Adipocyte (in vitro differentiated cells): ENCODE data around the gene STAT2.
"Not testable (repeated sequence)": the region's sequence is repeated elsewhere in the genome, so short reads cannot be mapped to it uniquely, and the experiment has no call there.

ENCODE experiments used
- DNase-seq: peaks from one replicate; pipeline ENCODE4 v3.0.0-alpha.2; 2015; ENCODE audit warnings: low read depth
- H3K27me3 ChIP-seq: replicated peaks from 2 replicates; pipeline ENCODE4 v1.7.0; 2013; ENCODE audit warnings: mild to moderate bottlenecking, low read length, moderate library complexity; ENCODE audit not compliant: control insufficient read depth, insufficient read depth
- H3K36me3 ChIP-seq: 2 replicates; pipeline ENCODE4 v1.7.0; 2013; ENCODE audit warnings: low read length, mild to moderate bottlenecking, moderate library complexity; ENCODE audit not compliant: control insufficient read depth, insufficient read depth, severe bottlenecking
- H3K4me1 ChIP-seq: 2 replicates; pipeline ENCODE4 v1.7.0; 2013; ENCODE audit warnings: mild to moderate bottlenecking, low read length, moderate library complexity; ENCODE audit not compliant: control insufficient read depth, insufficient read depth
- H3K4me3 ChIP-seq: 2 replicates; pipeline ENCODE4 v1.7.0; 2013; ENCODE audit warnings: mild to moderate bottlenecking, low read length, moderate library complexity
- H3K9ac ChIP-seq: 2 replicates; pipeline ENCODE4 v1.7.0; 2013; ENCODE audit warnings: mild to moderate bottlenecking, low read length, moderate library complexity
- H3K9me3 ChIP-seq: 2 replicates; pipeline ENCODE4 v1.7.0; 2013; ENCODE audit warnings: mild to moderate bottlenecking, low read length, moderate library complexity; ENCODE audit not compliant: control insufficient read depth

The STAT2 gene

GRCh38 chr12:56359851-56360767, at the start of gene STAT2:
TSS of gene STAT2 (minus strand) at chr12:56360107. CDS start at chr12:56356571, 3,536 bp downstream.
- Histone ChIP-seq H3K4me3 (peak within 1 kb of the TSS; percentile 99), H3K4me1 (peaks cover 16% of the 10 kb centered on the region), H3K9ac (peak within 1 kb of the TSS; percentile 100), H3K9me3 (no peaks in the 10 kb centered on the region), H3K27me3 (no peaks in the 10 kb centered on the region), H3K36me3 (peaks cover 21% of the 10 kb centered on the region)
- DNase-seq: peak; percentile 100

- DNase-seq: no peak
- no peak overlapping the region for H3K4me3 ChIP-seq
- H3K4me1 ChIP-seq: peaks cover 16% of the 10 kb centered on the region
- H3K9ac ChIP-seq: no peak overlapping the region
- no peaks in the 10 kb centered on the region for H3K36me3 ChIP-seq
- no peaks in the 10 kb centered on the region for H3K9me3 ChIP-seq
- no peaks in the 10 kb centered on the region for H3K27me3 ChIP-seq
Measured at GRCh38 chr12:56408799-56409417, 49.0 kb upstream of the STAT2 start.

- H3K4me1 ChIP-seq, DNase-seq, H3K9ac ChIP-seq, H3K4me3 ChIP-seq, H3K9me3 ChIP-seq, H3K36me3 ChIP-seq, H3K27me3 ChIP-seq: not testable (repeated sequence)
Measured at GRCh38 chr12:56404227-56404626, 44.3 kb upstream of the STAT2 start.

GRCh38 chr12:56401612-56402011, 41.7 kb upstream of the STAT2 start:
- not testable (repeated sequence) for H3K4me1 ChIP-seq, H3K36me3 ChIP-seq, DNase-seq, H3K4me3 ChIP-seq, H3K9ac ChIP-seq, H3K27me3 ChIP-seq
- peaks cover 20% of the 10 kb centered on the region for H3K9me3 ChIP-seq

GRCh38 chr12:56401125-56401524, 41.2 kb upstream of the STAT2 start:
- not testable (repeated sequence) for H3K36me3 ChIP-seq, H3K27me3 ChIP-seq, DNase-seq, H3K4me3 ChIP-seq, H3K9ac ChIP-seq, H3K4me1 ChIP-seq
- peaks cover 20% of the 10 kb centered on the region for H3K9me3 ChIP-seq

- not testable (repeated sequence) for H3K4me3 ChIP-seq, H3K4me1 ChIP-seq, DNase-seq, H3K27me3 ChIP-seq, H3K36me3 ChIP-seq, H3K9ac ChIP-seq
- peaks cover 20% of the 10 kb centered on the region for H3K9me3 ChIP-seq
Measured at GRCh38 chr12:56399466-56399865, 39.6 kb upstream of the STAT2 start.

- DNase-seq: no peak
- Histone ChIP-seq H3K36me3 (no peaks in the 10 kb centered on the region), H3K4me1 (no peaks in the 10 kb centered on the region), H3K9me3 (peaks cover 20% of the 10 kb centered on the region), H3K9ac (no peak overlapping the region), H3K4me3 (no peak overlapping the region), H3K27me3 (no peaks in the 10 kb centered on the region)
Measured at GRCh38 chr12:56398324-56398723, 38.4 kb upstream of the STAT2 start.

GRCh38 chr12:56392331-56392730, 32.4 kb upstream of the STAT2 start:
- Histone ChIP-seq H3K4me1 (peaks cover 2% of the 10 kb centered on the region), H3K4me3 (no peak overlapping the region), H3K27me3 (no peaks in the 10 kb centered on the region), H3K9ac (no peak overlapping the region), H3K36me3 (no peaks in the 10 kb centered on the region), H3K9me3 (peaks cover 4% of the 10 kb centered on the region)
- no peak for DNase-seq

- H3K9ac ChIP-seq: no peak overlapping the region
- no peaks in the 10 kb centered on the region for H3K36me3 ChIP-seq
- peaks cover 4% of the 10 kb centered on the region for H3K9me3 ChIP-seq
- H3K4me3 ChIP-seq: no peak overlapping the region
- no peak for DNase-seq
- H3K4me1 ChIP-seq: peaks cover 8% of the 10 kb centered on the region
- no peaks in the 10 kb centered on the region for H3K27me3 ChIP-seq
Measured at GRCh38 chr12:56391721-56392120, 31.8 kb upstream of the STAT2 start.

GRCh38 chr12:56389412-56389811, 29.5 kb upstream of the STAT2 start:
- Histone ChIP-seq H3K9ac (no peak overlapping the region), H3K4me1 (peaks cover 10% of the 10 kb centered on the region), H3K9me3 (peaks cover 4% of the 10 kb centered on the region), H3K4me3 (no peak overlapping the region), H3K36me3 (no peaks in the 10 kb centered on the region), H3K27me3 (no peaks in the 10 kb centered on the region)
- DNase-seq: no peak

GRCh38 chr12:56387152-56387736, 27.3 kb upstream of the STAT2 start:
- peaks cover 11% of the 10 kb centered on the region for H3K27me3 ChIP-seq
- DNase-seq: peak; percentile 61
- H3K9me3 ChIP-seq: peaks cover under 1% of the 10 kb centered on the region
- no peak overlapping the region for H3K4me3 ChIP-seq
- H3K4me1 ChIP-seq: peaks cover 10% of the 10 kb centered on the region
- H3K36me3 ChIP-seq: no peaks in the 10 kb centered on the region
- no peak overlapping the region for H3K9ac ChIP-seq
